K562 (cell line): ENCODE data around the gene COL13A1. TPM values are rescaled to one million over a fixed set of nuclear protein-coding genes. Genes with fewer than 3 reads are reported as not detected.

Experiments used
- ZNF512 ChIP-seq: IDR thresholded peaks from 2 replicates; pipeline ENCODE4 v1.6.1; 2016; ENCODE audit warnings: missing genetic modification characterization, missing compliant biosample characterization
- polyA plus RNA-seq, 8 experiments: library from polyadenylated mRNA; depleted of rRNA in 4 of 8; stranded (reverse) in 5 of 8; unstranded in 3 of 8; fragments of >200 nt; fragmentation: Nextera tagmentation in 2 of 8; fragmentation: Illumina TruSeq in 1 of 8; extraction: Ambion mirVana in 2 of 8; extraction: Trizol in 1 of 8; gene quantifications; 2 replicates each; pipeline versions ENCODE4 v1.2.1 to v1.2.3, GENCODE V29; 2011 to 2014; ENCODE audit warnings: inconsistent platforms in 1 of 8, missing spikeins in 1 of 8
- total RNA-seq, 7 experiments: library from RNA; depleted of rRNA in 6 of 7; stranded (reverse); fragments of >200 nt in 6 of 7; fragmentation: Illumina TruSeq in 2 of 7; extraction: Trizol in 2 of 7; gene quantifications; 2 replicates each; pipeline versions ENCODE4 v1.2.1 to v1.2.3, GENCODE V29; 2011 to 2021; ENCODE audit warnings: low replicate concordance in 1 of 7
- TF ChIP-seq, protein P1 (sequence below): fragments of 450-650 bp; IDR thresholded peaks from 2 replicates; pipeline ENCODE4 v1.6.1; 2016; ENCODE audit warnings: mild to moderate bottlenecking, moderate library complexity
- TF ChIP-seq, protein P2 (sequence below): fragments of 450-650 bp; formaldehyde crosslinking; IDR thresholded peaks from 2 replicates; pipeline ENCODE4 v1.4.0; 2020; ENCODE audit warnings: mild to moderate bottlenecking, moderate library complexity

Gene COL13A1
- total and polyA plus RNA-seq, 9 of the 15 experiments (the other 6 are each of a cell fraction or from before 2014, with no cell fraction given) = not detected

- TF ChIP-seq, protein P1, sequence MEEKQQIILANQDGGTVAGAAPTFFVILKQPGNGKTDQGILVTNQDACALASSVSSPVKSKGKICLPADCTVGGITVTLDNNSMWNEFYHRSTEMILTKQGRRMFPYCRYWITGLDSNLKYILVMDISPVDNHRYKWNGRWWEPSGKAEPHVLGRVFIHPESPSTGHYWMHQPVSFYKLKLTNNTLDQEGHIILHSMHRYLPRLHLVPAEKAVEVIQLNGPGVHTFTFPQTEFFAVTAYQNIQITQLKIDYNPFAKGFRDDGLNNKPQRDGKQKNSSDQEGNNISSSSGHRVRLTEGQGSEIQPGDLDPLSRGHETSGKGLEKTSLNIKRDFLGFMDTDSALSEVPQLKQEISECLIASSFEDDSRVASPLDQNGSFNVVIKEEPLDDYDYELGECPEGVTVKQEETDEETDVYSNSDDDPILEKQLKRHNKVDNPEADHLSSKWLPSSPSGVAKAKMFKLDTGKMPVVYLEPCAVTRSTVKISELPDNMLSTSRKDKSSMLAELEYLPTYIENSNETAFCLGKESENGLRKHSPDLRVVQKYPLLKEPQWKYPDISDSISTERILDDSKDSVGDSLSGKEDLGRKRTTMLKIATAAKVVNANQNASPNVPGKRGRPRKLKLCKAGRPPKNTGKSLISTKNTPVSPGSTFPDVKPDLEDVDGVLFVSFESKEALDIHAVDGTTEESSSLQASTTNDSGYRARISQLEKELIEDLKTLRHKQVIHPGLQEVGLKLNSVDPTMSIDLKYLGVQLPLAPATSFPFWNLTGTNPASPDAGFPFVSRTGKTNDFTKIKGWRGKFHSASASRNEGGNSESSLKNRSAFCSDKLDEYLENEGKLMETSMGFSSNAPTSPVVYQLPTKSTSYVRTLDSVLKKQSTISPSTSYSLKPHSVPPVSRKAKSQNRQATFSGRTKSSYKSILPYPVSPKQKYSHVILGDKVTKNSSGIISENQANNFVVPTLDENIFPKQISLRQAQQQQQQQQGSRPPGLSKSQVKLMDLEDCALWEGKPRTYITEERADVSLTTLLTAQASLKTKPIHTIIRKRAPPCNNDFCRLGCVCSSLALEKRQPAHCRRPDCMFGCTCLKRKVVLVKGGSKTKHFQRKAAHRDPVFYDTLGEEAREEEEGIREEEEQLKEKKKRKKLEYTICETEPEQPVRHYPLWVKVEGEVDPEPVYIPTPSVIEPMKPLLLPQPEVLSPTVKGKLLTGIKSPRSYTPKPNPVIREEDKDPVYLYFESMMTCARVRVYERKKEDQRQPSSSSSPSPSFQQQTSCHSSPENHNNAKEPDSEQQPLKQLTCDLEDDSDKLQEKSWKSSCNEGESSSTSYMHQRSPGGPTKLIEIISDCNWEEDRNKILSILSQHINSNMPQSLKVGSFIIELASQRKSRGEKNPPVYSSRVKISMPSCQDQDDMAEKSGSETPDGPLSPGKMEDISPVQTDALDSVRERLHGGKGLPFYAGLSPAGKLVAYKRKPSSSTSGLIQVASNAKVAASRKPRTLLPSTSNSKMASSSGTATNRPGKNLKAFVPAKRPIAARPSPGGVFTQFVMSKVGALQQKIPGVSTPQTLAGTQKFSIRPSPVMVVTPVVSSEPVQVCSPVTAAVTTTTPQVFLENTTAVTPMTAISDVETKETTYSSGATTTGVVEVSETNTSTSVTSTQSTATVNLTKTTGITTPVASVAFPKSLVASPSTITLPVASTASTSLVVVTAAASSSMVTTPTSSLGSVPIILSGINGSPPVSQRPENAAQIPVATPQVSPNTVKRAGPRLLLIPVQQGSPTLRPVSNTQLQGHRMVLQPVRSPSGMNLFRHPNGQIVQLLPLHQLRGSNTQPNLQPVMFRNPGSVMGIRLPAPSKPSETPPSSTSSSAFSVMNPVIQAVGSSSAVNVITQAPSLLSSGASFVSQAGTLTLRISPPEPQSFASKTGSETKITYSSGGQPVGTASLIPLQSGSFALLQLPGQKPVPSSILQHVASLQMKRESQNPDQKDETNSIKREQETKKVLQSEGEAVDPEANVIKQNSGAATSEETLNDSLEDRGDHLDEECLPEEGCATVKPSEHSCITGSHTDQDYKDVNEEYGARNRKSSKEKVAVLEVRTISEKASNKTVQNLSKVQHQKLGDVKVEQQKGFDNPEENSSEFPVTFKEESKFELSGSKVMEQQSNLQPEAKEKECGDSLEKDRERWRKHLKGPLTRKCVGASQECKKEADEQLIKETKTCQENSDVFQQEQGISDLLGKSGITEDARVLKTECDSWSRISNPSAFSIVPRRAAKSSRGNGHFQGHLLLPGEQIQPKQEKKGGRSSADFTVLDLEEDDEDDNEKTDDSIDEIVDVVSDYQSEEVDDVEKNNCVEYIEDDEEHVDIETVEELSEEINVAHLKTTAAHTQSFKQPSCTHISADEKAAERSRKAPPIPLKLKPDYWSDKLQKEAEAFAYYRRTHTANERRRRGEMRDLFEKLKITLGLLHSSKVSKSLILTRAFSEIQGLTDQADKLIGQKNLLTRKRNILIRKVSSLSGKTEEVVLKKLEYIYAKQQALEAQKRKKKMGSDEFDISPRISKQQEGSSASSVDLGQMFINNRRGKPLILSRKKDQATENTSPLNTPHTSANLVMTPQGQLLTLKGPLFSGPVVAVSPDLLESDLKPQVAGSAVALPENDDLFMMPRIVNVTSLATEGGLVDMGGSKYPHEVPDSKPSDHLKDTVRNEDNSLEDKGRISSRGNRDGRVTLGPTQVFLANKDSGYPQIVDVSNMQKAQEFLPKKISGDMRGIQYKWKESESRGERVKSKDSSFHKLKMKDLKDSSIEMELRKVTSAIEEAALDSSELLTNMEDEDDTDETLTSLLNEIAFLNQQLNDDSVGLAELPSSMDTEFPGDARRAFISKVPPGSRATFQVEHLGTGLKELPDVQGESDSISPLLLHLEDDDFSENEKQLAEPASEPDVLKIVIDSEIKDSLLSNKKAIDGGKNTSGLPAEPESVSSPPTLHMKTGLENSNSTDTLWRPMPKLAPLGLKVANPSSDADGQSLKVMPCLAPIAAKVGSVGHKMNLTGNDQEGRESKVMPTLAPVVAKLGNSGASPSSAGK = no peak
- no peak for TF ChIP-seq ZNF512 (tag)
- TF ChIP-seq, protein P2, sequence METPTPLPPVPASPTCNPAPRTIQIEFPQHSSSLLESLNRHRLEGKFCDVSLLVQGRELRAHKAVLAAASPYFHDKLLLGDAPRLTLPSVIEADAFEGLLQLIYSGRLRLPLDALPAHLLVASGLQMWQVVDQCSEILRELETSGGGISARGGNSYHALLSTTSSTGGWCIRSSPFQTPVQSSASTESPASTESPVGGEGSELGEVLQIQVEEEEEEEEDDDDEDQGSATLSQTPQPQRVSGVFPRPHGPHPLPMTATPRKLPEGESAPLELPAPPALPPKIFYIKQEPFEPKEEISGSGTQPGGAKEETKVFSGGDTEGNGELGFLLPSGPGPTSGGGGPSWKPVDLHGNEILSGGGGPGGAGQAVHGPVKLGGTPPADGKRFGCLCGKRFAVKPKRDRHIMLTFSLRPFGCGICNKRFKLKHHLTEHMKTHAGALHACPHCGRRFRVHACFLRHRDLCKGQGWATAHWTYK (CRISPR knock-in tag) = no peak
Observed at GRCh38 chr10:69991151-69991550, 189.4 kb downstream of the COL13A1 start (continued).
